Gastrocnemius medialis (tissue), 4 donors: ENCODE measurements around the gene CRYL1.

ENCODE experiments used
- POLR2A ChIP-seq, 2 donors: fragments of 450-650 bp; IDR thresholded peaks; one replicate each; pipeline ENCODE4 v1.6.1; 2017; ENCODE audit warnings: antibody characterized with exemption in 2 of 2, mild to moderate bottlenecking in 2 of 2, moderate library complexity in 2 of 2
- TF ChIP-seq, protein P1 (sequence below), 5 experiments: fragments of 450-650 bp in 3 of 5; fragments of 200-600 bp in 2 of 5; sonication (generic) in 2 of 5; IDR thresholded peaks in 4 of 5; conservative IDR thresholded peaks in 1 of 5; 1 replicate in 4 of 5; 2 replicates in 1 of 5; pipeline ENCODE4 v1.5.1; 2016 to 2019; ENCODE audit warnings: antibody characterized with exemption in 5 of 5, mild to moderate bottlenecking in 3 of 5, moderate library complexity in 3 of 5

DNA sequence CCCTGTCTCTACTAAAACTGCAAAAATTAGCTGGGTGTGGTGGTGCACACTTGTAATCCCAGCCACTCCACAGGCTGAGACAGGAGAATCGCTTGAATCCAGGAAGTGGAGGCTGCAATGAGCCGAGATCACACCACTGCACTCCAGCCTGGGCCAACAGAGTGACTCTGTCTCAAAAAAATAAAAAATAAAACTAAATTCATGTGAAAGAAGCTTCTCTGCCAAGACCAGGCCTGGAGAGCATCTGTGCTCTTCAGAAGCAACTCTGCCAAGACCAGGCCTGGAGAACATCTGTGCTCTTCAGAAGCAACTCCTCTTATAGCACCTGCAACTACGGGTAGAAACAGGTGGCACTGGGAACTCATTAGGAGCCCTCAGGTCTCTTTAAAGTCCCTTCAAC, 37.7 kb downstream of the CRYL1 start:
- no peak for TF ChIP-seq POLR2A (IDR thresholded peaks at IDR 0.05)
- TF ChIP-seq, protein P1, sequence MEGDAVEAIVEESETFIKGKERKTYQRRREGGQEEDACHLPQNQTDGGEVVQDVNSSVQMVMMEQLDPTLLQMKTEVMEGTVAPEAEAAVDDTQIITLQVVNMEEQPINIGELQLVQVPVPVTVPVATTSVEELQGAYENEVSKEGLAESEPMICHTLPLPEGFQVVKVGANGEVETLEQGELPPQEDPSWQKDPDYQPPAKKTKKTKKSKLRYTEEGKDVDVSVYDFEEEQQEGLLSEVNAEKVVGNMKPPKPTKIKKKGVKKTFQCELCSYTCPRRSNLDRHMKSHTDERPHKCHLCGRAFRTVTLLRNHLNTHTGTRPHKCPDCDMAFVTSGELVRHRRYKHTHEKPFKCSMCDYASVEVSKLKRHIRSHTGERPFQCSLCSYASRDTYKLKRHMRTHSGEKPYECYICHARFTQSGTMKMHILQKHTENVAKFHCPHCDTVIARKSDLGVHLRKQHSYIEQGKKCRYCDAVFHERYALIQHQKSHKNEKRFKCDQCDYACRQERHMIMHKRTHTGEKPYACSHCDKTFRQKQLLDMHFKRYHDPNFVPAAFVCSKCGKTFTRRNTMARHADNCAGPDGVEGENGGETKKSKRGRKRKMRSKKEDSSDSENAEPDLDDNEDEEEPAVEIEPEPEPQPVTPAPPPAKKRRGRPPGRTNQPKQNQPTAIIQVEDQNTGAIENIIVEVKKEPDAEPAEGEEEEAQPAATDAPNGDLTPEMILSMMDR (IDR thresholded peaks at IDR 0.05 in 4 of 5, conservative IDR thresholded peaks at IDR 0.05 in 1 of 5), result no peak
